NT2/D1 (cell line): ENCODE results near the gene C1QTNF5.

Source experiments
- SUZ12 ChIP-seq: IDR thresholded peaks from 2 replicates; pipeline ENCODE4 v1.6.1; 2011; ENCODE audit not compliant: insufficient read length, insufficient read depth; ENCODE audit errors: extremely low read depth
- YY1 ChIP-seq: IDR thresholded peaks from 2 replicates; pipeline ENCODE4 v1.6.1; 2011; ENCODE audit not compliant: insufficient read length, insufficient read depth

- TF ChIP-seq SUZ12 = no peak
- TF ChIP-seq YY1 = no peak
Measured at GRCh38 chr11:119384332-119384731, 43.6 kb upstream of the C1QTNF5 start.
